ENCODE data around the gene MAP2K7. TPM values are rescaled to one million over a fixed set of nuclear protein-coding genes. Genes with fewer than 3 reads are reported as not detected.

The MAP2K7 gene
- total RNA-seq, 6 experiments from 2014 or later, result 21.7 to 25.8 (median 22.8) TPM

GRCh38 chr19:7866399-7867091, 37.1 kb upstream of the MAP2K7 start:
- Mint-ChIP-seq H3K27ac (no peak overlapping the region), H3K36me3 (ENCODE audit: low read depth) (no peaks in the 10 kb centered on the region), H3K9me3 (no peaks in the 10 kb centered on the region), H3K4me3 (no peak overlapping the region), H3K4me1 (ENCODE audit: low read depth) (peaks cover 6% of the 10 kb centered on the region), H3K27me3 (ENCODE audit: insufficient read depth) (peaks cover 8% of the 10 kb centered on the region)
- TF ChIP-seq CTCF (IDR thresholded peaks at IDR 0.05), result no peak
- no peak for DNase-seq

- Mint-ChIP-seq H3K27me3 (ENCODE audit: insufficient read depth) (peaks cover 8% of the 10 kb centered on the region), H3K4me3 (no peak overlapping the region), H3K36me3 (ENCODE audit: low read depth) (no peaks in the 10 kb centered on the region), H3K4me1 (ENCODE audit: low read depth) (peaks cover 11% of the 10 kb centered on the region), H3K27ac (no peak overlapping the region), H3K9me3 (no peaks in the 10 kb centered on the region)
- DNase-seq, result no peak
- no peak for TF ChIP-seq CTCF (IDR thresholded peaks at IDR 0.05)
Measured at GRCh38 chr19:7867092-7867844, 36.4 kb upstream of the MAP2K7 start.

- Mint-ChIP-seq H3K9me3 (no peaks in the 10 kb centered on the region), H3K4me3 (no peak overlapping the region), H3K27me3 (ENCODE audit: insufficient read depth) (peaks cover 12% of the 10 kb centered on the region), H3K36me3 (ENCODE audit: low read depth) (no peaks in the 10 kb centered on the region), H3K27ac (no peak overlapping the region), H3K4me1 (ENCODE audit: low read depth) (peaks cover 11% of the 10 kb centered on the region)
- DNase-seq, result no peak
- TF ChIP-seq CTCF (IDR thresholded peaks at IDR 0.05), result no peak
Measured at GRCh38 chr19:7868326-7868670, 35.4 kb upstream of the MAP2K7 start.

GRCh38 chr19:7868671-7869452, 34.8 kb upstream of the MAP2K7 start:
- peak; percentile 87 for TF ChIP-seq CTCF (IDR thresholded peaks at IDR 0.05)

GRCh38 chr19:7869453-7869909, 34.2 kb upstream of the MAP2K7 start:
- Mint-ChIP-seq H3K36me3 (ENCODE audit: low read depth) (no peaks in the 10 kb centered on the region), H3K27ac (no peak overlapping the region), H3K9me3 (no peaks in the 10 kb centered on the region), H3K4me1 (ENCODE audit: low read depth) (peaks cover 11% of the 10 kb centered on the region), H3K4me3 (no peak overlapping the region), H3K27me3 (ENCODE audit: insufficient read depth) (peaks cover 16% of the 10 kb centered on the region)
- TF ChIP-seq CTCF (IDR thresholded peaks at IDR 0.05), result peak; percentile 61
- no peak for DNase-seq

More at GRCh38 chr19:7868671-7869452, 34.8 kb upstream of the MAP2K7 start:
- H3K4me3 Mint-ChIP-seq, result peak overlapping the region; percentile 60; the same call in 1 of the 2 replicates
- H3K36me3 Mint-ChIP-seq (ENCODE audit: low read depth), result no peaks in the 10 kb centered on the region
- no peaks in the 10 kb centered on the region for H3K9me3 Mint-ChIP-seq
- DNase-seq, result peak; percentile 15
- no peak overlapping the region for H3K27ac Mint-ChIP-seq
- H3K27me3 Mint-ChIP-seq (ENCODE audit: insufficient read depth), result peaks cover 16% of the 10 kb centered on the region
- peaks cover 11% of the 10 kb centered on the region for H3K4me1 Mint-ChIP-seq (ENCODE audit: low read depth)
